Activated T-helper 1 cell treated with anti-CD3 and anti-CD28 coated beads, Interleukin-12 subunit alpha, Interleukin-12 subunit beta, Interleukin-2, Interleukin-4 antibody, amounts not matched to agents 30 ng/mL and 10 ng/mL and 1 ng/mL, durations not matched to agents 14 hours and 24 hours and 36 hours (primary cell): Measurements from ENCODE around the gene TAS2R31. TPM values are rescaled to one million over a fixed set of nuclear protein-coding genes. Genes with fewer than 3 reads are reported as not detected.
"Not testable (repeated sequence)": the region's sequence is repeated elsewhere in the genome, so short reads cannot be mapped to it uniquely, and the experiment has no call there.

ENCODE experiments used
- DNase-seq: peaks from one replicate; pipeline ENCODE4 v3.0.0; 2021; ENCODE audit warnings: low spot score
- H3K27ac Mint-ChIP-seq: one replicate; pipeline ENCODE4 v1.8.0; 2021; ENCODE audit warnings: mild to moderate bottlenecking, mixed read lengths
- H3K27me3 Mint-ChIP-seq: one replicate; pipeline ENCODE4 v1.8.0; 2022; ENCODE audit warnings: mild to moderate bottlenecking, moderate library complexity, mixed read lengths; ENCODE audit not compliant: insufficient read depth
- H3K36me3 Mint-ChIP-seq: one replicate; pipeline ENCODE4 v1.8.0; 2021; ENCODE audit warnings: low read depth, mixed read lengths
- H3K4me1 Mint-ChIP-seq: one replicate; pipeline ENCODE4 v1.8.0; 2021; ENCODE audit warnings: low read depth, mixed read lengths
- H3K4me3 Mint-ChIP-seq: one replicate; pipeline ENCODE4 v1.8.0; 2021; ENCODE audit warnings: mild to moderate bottlenecking, moderate library complexity, mixed read lengths
- H3K9me3 Mint-ChIP-seq: one replicate; pipeline ENCODE4 v1.8.0; 2021; ENCODE audit warnings: mixed read lengths
- intact Hi-C: fragments of 100-400 bp; cut with micrococcal nuclease; formaldehyde crosslinking; loops from one replicate; pipeline ENCODE4 v1.15.1; 2024
- total RNA-seq: library from RNA; stranded (reverse); gene quantifications from 2 replicates; pipeline ENCODE4 v1.2.3, GENCODE V29; 2022

Gene TAS2R31
- total RNA-seq, 1 donor from 2014 or later: 4.1 TPM

DNA sequence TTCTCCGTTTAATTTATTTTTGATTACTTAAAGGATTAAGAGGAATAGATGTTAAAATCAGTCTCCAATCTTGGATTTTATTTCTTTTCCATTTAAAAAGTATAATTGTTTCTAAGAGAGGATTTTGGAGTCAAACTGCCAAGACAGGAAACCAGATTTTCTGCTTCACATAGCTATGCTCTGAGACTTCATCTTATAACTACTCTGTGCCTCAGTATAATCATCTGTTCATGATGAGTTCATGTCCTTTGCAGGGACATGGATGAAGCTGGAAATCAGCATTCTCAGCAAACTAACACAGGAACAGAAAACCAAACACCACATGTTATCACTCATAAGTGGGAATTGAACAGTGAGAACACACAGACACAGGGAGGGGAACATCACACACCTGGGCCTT, 9.0 kb upstream of the TAS2R31 start:
- Mint-ChIP-seq H3K9me3 (peaks cover 4% of the 10 kb centered on the region), H3K27me3 (no peaks in the 10 kb centered on the region), H3K36me3 (peaks cover 15% of the 10 kb centered on the region), H3K4me3 (no peak overlapping the region), H3K4me1 (peaks cover 4% of the 10 kb centered on the region), H3K27ac (no peak overlapping the region)
- DNase-seq: no peak
- intact Hi-C loops: no loop called here

DNA sequence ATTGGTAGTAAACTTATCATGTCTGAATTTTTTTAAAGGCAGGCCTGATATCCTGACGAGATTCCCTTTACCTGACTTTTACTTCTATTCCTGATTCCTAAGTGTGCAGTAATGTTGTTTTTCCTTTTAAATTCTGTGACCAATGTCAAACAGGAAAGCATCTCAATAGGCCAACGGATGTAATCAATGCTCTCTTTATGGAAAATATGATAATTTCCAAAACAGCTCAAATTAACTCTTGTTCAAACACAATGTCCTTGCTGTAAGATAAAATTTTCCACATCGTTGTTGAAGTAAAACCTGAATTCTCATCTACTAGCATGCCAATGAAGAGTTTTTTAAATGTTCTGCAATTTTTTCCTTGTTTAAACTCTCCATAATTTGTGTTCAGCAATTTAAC, 8.0 kb upstream of the TAS2R31 start:
- H3K4me3 Mint-ChIP-seq: no peak overlapping the region
- no peak overlapping the region for H3K27ac Mint-ChIP-seq
- intact Hi-C loops: no loop called here
- peaks cover 7% of the 10 kb centered on the region for H3K36me3 Mint-ChIP-seq
- no peak for DNase-seq
- peaks cover under 1% of the 10 kb centered on the region for H3K9me3 Mint-ChIP-seq
- peaks cover under 1% of the 10 kb centered on the region for H3K4me1 Mint-ChIP-seq
- H3K27me3 Mint-ChIP-seq: no peaks in the 10 kb centered on the region

DNA sequence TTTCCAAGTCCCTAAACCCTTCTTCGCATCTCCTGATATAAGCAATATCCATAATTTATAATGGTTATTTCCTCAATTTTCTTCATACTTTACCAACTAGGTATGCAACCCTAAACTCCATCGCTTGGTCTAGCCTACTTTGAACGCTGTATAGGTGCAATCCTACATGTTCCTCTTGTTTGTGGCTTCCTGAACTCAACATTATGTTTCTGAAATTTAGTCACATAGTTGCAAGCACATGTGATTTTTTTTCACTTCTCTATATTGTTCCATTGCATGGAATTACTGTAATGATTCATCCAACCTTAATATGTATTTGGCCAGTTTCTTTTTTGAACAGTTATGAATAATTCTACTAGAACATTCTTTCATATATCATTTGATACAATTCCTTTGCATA, 2.8 kb upstream of the TAS2R31 start:
- peaks cover 14% of the 10 kb centered on the region for H3K36me3 Mint-ChIP-seq
- H3K4me1 Mint-ChIP-seq, intact Hi-C loops, DNase-seq, H3K4me3 Mint-ChIP-seq, H3K27me3 Mint-ChIP-seq, H3K9me3 Mint-ChIP-seq, H3K27ac Mint-ChIP-seq: not testable (repeated sequence)

- peaks cover 20% of the 10 kb centered on the region for H3K9me3 Mint-ChIP-seq
- no peak overlapping the region for H3K27ac Mint-ChIP-seq
- no peak for DNase-seq
- intact Hi-C loops: no loop called here
- H3K4me1 Mint-ChIP-seq: peaks cover 4% of the 10 kb centered on the region
- no peak overlapping the region for H3K4me3 Mint-ChIP-seq
- H3K36me3 Mint-ChIP-seq: peaks cover 34% of the 10 kb centered on the region
- peaks cover 2% of the 10 kb centered on the region for H3K27me3 Mint-ChIP-seq
These were observed 5.1 kb downstream of the TAS2R31 start for GRCh38 chr12:11026118-11026517.

DNA sequence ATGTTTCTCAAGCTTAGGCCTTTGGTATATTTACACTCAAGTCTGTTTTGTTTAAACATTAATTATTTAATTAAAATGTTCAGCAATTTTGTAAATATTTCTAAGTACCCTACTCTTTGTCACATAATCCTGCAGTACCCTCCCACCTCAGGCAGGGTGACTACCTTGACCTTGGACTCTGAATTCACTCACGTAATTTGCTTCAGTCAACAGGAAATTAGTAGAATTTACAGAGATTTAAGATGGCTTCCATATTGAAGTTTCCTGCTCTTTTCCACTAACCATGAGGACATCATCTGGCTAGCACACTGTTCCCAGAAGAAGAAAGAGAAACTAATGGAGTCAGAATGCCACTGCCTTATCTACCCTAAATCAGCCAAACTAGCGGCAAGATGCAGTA, 7.8 kb downstream of the TAS2R31 start:
- Mint-ChIP-seq H3K9me3 (peaks cover 17% of the 10 kb centered on the region), H3K4me3 (no peak overlapping the region), H3K27ac (no peak overlapping the region), H3K36me3 (peaks cover 23% of the 10 kb centered on the region), H3K27me3 (peaks cover 2% of the 10 kb centered on the region), H3K4me1 (peaks cover 4% of the 10 kb centered on the region)
- intact Hi-C loops: no loop called here
- DNase-seq: no peak

- DNase-seq: no peak
- H3K4me1 Mint-ChIP-seq: peaks cover 4% of the 10 kb centered on the region
- H3K4me3 Mint-ChIP-seq: no peak within 1 kb of the TSS
- H3K36me3 Mint-ChIP-seq: peaks cover 17% of the 10 kb centered on the region
- intact Hi-C loops: no loop called here
- no peak within 1 kb of the TSS for H3K27ac Mint-ChIP-seq
- peaks cover 17% of the 10 kb centered on the region for H3K9me3 Mint-ChIP-seq
- peaks cover 2% of the 10 kb centered on the region for H3K27me3 Mint-ChIP-seq
These were observed 8.7 kb downstream of the TAS2R31 start, which contains the start of gene TAS2R19 for GRCh38 chr12:11022520-11022919. TAS2R19 (minus strand) TSS chr12:11022620; CDS start chr12:11022571, 49 bp downstream.

- peaks cover 4% of the 10 kb centered on the region for H3K4me1 Mint-ChIP-seq
- H3K4me3 Mint-ChIP-seq: no peak overlapping the region
- H3K36me3 Mint-ChIP-seq: peaks cover 7% of the 10 kb centered on the region
- no peak for DNase-seq
- H3K9me3 Mint-ChIP-seq: no peaks in the 10 kb centered on the region
- intact Hi-C loops: no loop called here
- peaks cover 2% of the 10 kb centered on the region for H3K27me3 Mint-ChIP-seq
- no peak overlapping the region for H3K27ac Mint-ChIP-seq
These were observed 14.3 kb downstream of the TAS2R31 start for GRCh38 chr12:11016937-11017336.

- Mint-ChIP-seq H3K4me1 (no peaks in the 10 kb centered on the region), H3K27ac (no peak overlapping the region), H3K27me3 (peaks cover 2% of the 10 kb centered on the region), H3K9me3 (no peaks in the 10 kb centered on the region), H3K4me3 (no peak overlapping the region), H3K36me3 (peaks cover 6% of the 10 kb centered on the region)
- DNase-seq: no peak
- intact Hi-C loops: no loop called here
These were observed 15.3 kb downstream of the TAS2R31 start for GRCh38 chr12:11015775-11016430.

- peaks cover 6% of the 10 kb centered on the region for H3K36me3 Mint-ChIP-seq
- no peak for DNase-seq
- no peak overlapping the region for H3K4me3 Mint-ChIP-seq
- peaks cover 2% of the 10 kb centered on the region for H3K27me3 Mint-ChIP-seq
- H3K27ac Mint-ChIP-seq: no peak overlapping the region
- intact Hi-C loops: no loop called here
- no peaks in the 10 kb centered on the region for H3K9me3 Mint-ChIP-seq
- no peaks in the 10 kb centered on the region for H3K4me1 Mint-ChIP-seq
These were observed 17.0 kb downstream of the TAS2R31 start for GRCh38 chr12:11014234-11014633.

DNA sequence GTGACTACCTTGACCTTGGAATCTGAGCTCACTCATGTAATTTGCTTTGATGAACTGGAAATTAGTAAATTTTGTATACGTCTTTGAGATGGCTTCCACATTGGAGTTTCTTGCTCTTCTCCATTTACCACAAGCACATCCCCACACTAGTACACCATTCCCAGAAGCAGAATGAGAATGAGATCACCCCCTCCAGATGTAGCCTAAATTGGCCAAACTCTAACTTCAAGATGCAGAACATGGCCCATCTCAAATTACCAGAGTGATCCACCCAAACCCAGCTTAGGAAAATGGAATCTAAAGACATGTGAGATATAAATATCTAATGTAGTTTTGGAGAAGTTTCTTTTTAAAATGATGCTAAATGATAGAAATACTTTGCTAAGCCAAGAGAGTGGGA, 23.6 kb downstream of the TAS2R31 start:
- no peaks in the 10 kb centered on the region for H3K9me3 Mint-ChIP-seq
- no peak for DNase-seq
- H3K27ac Mint-ChIP-seq: no peak overlapping the region
- H3K27me3 Mint-ChIP-seq: no peaks in the 10 kb centered on the region
- no peak overlapping the region for H3K4me3 Mint-ChIP-seq
- peaks cover 2% of the 10 kb centered on the region for H3K36me3 Mint-ChIP-seq
- no peaks in the 10 kb centered on the region for H3K4me1 Mint-ChIP-seq
- intact Hi-C loops: no loop called here

DNA sequence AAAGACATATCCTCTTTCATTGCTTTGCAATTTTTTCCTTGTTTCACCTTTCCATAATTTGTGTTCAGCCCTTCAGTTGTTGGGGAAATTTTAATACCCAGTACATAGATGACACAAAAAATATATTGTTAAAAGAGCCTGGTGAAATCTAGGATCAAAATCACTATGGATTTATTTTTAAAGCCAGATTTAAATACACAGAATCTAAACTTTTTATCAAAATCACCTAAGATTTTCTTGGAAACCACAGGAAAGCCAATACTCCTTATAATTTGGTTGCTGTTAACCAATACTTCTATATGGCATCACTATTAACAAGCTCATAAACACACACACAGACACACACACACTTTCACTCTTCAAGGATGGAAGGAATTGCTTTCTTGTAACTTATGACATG, 33.0 kb downstream of the TAS2R31 start, which contains the start of gene TAS2R20:
Gene TAS2R20, minus strand, starts transcription at position 101 of the 400 bp plus-strand sequence. CDS start 429 bp downstream, outside the sequence.
- Mint-ChIP-seq H3K27me3 (no peaks in the 10 kb centered on the region), H3K4me1 (no peaks in the 10 kb centered on the region), H3K27ac (no peak within 1 kb of the TSS), H3K9me3 (no peaks in the 10 kb centered on the region), H3K36me3 (peaks cover 9% of the 10 kb centered on the region), H3K4me3 (no peak within 1 kb of the TSS)
- intact Hi-C loops: no loop called here
- no peak for DNase-seq

- Mint-ChIP-seq H3K4me1 (no peaks in the 10 kb centered on the region), H3K36me3 (peaks cover 12% of the 10 kb centered on the region), H3K9me3 (peaks cover 9% of the 10 kb centered on the region), H3K4me3 (no peak overlapping the region), H3K27me3 (no peaks in the 10 kb centered on the region), H3K27ac (no peak overlapping the region)
- no peak for DNase-seq
- intact Hi-C loops: no loop called here
These were observed 36.9 kb downstream of the TAS2R31 start for GRCh38 chr12:10994307-10994706.

- no peak for DNase-seq
- no peaks in the 10 kb centered on the region for H3K4me1 Mint-ChIP-seq
- no peak overlapping the region for H3K27ac Mint-ChIP-seq
- intact Hi-C loops: no loop called here
- peaks cover 17% of the 10 kb centered on the region for H3K27me3 Mint-ChIP-seq
- H3K36me3 Mint-ChIP-seq: peaks cover 7% of the 10 kb centered on the region
- peaks cover 9% of the 10 kb centered on the region for H3K9me3 Mint-ChIP-seq
- no peak overlapping the region for H3K4me3 Mint-ChIP-seq
These were observed 42.1 kb downstream of the TAS2R31 start for GRCh38 chr12:10989107-10989506.

GRCh38 chr12:10986812-10987211, 44.4 kb downstream of the TAS2R31 start, which contains the start of gene TAS2R50:
TAS2R50 (minus strand) TSS chr12:10986912; CDS start chr12:10986860, 52 bp downstream.
- Mint-ChIP-seq H3K27me3 (peaks cover 30% of the 10 kb centered on the region), H3K27ac (no peak within 1 kb of the TSS), H3K9me3 (peaks cover 9% of the 10 kb centered on the region), H3K4me1 (peaks cover 17% of the 10 kb centered on the region), H3K4me3 (no peak within 1 kb of the TSS), H3K36me3 (peaks cover 7% of the 10 kb centered on the region)
- no peak for DNase-seq
- intact Hi-C loops: no loop called here
